Stimulated activated naive CD4-positive, alpha-beta T cell (primary cell): ENCODE results near the gene DPF3.

Experiments used
- DNase-seq, 6 experiments: peaks; one replicate each; lab custom pipeline; 2025; lab: John Stamatoyannopoulos, UW

The DPF3 gene

DNA sequence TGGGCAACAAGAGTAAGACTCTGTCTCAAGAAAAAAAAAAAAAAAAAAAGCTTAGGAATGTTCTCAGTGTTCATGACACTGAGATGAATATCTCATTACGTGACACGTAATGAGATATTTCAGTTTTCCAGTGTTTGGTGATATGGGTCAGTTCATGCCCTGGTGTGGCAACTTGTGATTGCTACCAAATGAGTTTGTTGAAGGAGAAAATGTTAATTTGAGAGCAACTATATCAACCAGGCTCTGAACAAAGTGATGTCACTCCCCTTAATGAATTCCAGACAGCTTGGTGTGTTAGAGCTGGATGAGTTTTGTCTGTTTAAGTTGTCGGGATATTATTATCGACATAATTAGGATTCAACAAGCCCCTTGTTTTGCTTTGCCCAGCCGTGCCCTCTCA, 211.7 kb downstream of the DPF3 start:
- DNase-seq, result no peak

DNA sequence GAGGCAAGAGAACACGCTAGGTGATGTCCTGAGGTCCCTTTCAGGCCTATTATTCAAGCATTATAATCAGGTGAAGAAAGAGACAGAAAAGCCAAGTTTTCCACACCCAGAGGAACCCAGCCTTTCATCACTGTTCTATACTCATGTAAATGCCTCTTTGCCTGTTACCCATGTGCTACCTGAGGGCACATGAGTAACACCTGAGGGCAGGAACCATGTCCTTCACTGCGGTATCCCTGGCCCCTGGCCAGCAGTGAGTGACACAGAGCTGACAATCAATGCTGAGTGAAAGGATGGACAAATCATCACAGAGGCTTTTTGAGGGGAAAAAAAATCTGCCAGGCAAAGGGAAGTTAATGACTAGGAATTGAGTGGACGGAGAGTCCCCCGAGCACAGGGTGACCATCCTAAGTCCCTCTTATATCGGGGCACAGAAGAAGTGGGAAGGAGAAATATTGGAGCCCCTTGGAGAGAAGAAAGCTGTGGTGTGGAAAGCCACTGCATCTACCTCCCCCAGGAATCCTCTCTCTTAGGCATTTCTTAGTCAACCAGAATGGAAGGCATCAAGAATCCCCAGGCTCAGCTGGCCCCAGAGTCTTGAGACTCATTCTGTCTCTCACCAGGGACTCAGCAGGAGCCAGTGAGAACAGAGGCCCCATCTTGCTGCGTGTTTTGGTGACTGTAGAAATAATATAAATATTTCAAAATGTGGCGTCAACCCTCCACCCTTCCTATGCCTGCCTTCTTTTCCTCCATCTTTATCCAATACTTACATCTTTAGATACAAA, 212.9 kb downstream of the DPF3 start:
- no peak for DNase-seq

DNA sequence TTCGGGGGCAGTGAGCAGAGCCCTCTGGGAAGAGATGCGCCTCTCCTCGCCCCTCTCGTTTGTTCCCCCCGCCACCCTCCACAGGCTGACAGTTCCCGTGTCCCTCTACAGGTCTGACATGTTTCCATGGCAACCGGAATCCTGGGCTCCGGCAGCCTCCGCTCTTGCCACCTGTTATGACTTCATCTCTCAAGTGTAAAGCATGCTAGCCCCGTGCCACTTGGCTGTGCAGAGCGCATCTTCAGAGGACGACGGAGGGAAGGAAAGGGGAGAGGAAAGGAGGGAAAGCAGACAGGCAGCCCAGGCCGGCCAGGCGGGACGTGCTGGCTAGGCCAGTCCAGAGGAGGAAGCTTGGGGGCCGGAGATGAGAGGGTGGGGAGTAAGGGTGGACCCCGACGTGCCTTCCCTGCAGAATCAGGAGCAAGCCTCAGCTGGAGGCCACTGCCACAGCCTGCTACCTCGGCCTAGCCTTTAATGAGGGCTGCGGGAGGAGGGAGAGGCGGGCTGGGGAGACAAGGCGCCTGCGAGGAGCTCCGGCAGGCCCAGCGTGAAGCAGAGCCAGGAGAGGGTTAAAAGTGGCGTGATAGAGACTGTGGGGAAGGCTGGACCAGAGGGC, 214.3 kb downstream of the DPF3 start:
- no peak for DNase-seq

DNA sequence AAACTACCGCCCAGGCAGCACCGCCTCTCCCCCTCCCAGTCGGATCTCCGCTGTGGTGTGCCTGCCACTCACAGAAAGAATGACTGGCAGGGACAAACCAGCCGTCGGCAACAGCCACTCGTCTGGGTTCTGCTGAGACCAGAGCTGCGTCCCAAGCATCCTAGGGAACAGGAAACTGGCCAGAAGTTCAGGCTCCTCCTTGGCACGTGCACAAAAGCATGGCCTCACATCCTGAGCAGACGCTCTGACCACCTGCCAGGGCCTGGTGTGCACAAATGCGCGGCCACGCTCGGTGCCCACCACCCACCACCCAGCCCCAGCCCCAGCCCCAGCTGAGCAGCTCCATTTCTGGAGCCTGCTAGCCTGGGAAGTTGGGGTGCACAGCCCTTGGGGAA, 214.8 kb downstream of the DPF3 start:
- no peak for DNase-seq

DNA sequence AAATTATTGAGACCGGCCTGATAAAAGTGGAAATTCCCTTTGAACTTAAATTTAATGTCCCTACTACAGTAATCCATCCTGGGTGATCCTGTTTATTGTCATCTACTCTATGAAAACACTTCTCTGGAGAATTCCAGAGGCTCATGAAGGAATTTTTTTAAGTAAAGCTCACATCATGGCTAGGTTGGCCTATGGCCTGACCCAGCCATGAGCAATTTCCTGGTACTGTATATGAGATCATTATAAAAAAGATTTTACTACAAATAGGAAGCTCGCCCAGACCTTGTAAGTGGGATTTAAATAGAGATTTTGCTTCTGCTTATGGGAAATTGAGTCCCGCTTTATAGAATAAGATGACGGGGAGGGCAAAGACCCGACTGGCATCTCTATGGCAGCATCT, 215.5 kb downstream of the DPF3 start:
- DNase-seq, result no peak

DNA sequence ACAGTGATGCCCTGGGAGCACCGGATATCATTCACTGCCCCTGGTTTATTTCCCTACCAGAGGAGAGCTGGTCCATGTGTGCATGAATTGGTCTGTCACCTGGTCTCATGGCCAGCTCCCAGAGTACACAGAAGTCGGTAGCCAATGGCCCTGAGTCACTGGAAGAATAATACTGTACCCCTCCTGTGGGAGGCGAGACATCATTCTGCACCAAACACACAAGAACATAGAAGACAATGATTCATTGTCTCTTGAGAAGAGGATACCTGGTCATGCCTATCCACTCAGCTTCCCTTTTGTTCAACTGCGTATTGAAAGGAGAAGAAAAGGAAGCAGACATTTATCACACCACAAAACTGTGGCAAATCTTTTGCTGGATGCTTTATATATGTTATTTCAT, 216.2 kb downstream of the DPF3 start:
- DNase-seq, result no peak

DNA sequence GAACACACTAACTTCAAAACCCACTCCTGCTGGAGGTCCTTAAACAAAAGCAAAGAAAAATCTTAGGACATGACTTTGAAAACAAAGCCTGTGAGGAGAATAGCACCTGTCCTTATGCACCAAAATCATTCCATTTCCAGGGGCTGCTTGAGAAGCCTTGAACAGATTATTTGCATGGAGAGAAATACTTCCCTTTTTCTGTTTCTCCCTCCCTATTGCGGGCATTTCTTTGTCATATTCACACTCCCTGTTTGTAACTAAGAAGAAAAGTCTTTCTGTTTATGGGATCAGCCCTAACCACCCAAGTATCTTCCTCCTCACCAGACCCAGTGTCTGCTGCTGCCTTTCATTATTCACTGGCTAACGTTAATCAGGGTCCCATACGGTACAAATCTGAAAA, 218.8 kb downstream of the DPF3 start:
- no peak for DNase-seq

DNA sequence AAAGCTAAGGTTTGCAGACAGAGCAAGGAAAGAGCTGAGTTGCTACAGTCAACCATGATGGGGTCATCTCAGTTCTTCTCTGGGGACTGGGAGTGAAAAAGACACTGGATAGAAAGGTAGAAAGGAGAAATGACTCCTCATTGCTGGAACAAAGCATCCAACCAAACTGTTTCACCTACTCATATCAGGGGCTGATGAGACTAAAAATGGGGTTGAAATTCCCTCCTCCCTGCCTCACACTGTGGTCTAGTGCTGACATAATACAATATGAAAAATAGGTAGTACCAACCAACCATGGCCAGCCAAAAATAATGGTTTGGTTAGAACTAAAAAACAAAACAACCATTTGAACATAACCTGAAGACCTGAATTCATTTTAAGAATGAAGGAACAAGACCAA, 220.7 kb downstream of the DPF3 start:
- DNase-seq, result no peak

DNA sequence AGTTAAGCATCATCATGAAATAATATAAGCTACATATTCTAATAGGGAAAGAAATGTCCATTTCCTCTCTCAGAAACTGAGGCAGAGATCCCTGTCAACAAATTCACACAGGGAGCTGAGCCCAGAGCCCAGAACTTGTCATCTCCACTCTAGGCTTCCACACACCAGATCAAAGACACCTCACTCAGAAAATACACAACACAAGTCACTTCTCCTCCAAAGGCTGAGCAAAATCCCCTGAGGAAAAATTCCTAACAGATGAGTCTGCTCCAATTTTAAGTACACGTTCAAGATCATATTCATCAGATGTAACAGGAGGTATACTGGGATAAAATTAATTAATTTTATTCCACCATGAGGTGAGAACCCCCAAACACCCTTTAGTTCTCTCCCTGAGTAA, 227.3 kb downstream of the DPF3 start:
- DNase-seq, result no peak

DNA sequence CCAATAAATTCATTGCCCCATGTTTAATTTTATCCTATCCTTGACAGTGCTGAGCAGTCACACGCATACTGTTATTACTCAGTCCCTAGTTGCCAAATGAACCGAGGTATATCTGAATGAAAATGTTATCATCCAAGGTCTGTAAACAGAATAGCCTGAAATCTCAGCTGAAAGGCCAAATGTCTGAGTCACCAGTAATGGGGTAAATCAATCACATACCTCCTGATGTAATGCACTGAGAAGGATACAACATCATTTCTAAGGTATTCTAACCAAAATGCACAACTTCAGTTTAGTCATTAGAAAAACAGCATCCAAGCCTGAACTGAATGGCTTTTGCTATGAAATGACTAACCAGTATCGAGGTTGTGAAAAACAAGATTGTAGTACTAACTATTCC, 228.6 kb downstream of the DPF3 start:
- DNase-seq, result no peak

DNA sequence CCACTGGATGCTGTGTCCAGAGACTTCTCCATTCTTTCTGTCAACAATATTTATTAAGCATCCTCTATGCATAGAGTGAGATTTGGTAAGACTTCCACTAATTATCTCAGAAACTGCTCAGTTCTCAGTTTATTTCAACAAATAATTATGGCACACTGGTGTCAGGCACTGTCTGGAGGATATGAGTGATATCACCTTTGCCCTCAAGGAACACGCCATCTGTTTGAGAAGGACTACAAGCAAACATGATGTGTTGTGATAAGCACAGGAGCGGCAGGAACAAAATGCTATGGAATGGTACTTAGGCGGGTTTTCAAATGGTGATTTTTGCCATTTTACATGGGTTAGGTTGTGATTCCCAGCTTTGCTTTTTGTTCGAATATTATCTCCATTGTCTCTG, 229.2 kb downstream of the DPF3 start:
- no peak for DNase-seq

DNA sequence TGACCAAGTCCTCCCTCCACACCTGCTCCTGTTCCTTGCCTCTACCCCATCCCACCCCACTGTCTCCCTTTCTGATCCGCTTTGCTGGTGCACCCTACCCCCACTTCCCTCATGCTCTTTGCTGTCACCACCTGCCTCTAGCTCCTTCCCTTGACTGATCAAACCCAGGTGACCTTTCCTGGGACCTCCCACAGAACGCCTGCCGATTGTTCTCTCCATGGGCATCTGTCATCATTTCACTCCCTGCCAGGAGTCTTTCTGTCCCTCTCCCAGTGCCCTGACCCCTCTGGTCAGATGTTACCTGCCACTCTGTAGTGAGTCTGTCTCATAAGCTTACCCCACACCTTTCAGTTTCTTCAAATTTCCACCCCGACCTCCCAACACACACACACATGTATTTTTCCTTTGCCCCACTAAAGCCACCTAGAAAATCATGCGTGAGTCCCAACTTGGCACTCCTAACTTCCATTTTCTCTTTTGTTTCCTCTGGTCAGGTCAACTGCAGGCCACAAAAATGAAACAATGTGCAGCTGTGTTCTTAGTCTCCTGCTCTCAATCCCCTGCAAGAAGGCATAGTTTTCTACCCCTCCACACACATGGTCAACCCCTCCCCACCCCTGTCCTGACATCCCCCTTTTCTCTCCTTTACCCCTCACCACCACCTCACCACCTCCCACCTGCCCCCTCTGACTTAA, 229.8 kb downstream of the DPF3 start:
- no peak for DNase-seq

DNA sequence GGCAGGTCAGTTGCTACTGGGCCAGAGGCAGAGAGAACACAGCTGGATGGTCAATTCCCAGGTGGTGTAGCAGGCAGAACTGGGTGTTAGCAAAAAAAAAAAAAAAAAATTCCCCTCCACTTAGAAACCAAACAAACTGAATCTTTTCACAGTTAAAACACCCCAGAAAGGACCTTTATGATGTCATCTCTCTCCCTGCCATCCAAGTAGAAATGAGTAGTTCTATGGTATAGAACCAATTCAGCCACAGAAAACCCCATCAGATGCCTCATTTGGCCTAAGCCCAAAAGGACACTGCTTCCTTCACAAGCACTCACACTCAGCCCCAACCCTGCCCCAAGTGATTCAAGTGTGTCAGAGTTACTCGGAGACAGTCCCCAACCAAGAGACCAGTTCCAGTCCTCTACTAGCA, 230.8 kb downstream of the DPF3 start:
- no peak for DNase-seq

DNA sequence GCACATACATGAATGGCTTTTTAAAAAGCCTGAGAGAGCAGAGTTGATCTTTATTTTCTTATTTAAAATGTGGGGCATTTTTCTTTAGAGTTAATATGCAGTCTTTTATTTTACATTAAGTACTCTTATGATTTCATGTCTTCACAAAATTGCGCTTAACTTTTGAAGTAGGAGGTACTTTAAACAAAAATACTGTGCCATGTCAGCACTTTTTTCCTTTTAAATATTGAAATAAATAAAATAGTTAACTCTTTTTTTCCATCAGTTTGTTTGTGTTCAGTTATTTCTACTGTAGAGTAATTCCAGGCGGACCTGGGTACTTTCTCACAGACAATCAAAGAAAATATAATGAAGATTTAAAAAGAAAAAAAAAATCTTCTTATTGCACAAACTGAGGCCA, 231.7 kb downstream of the DPF3 start:
- DNase-seq, result no peak

DNA sequence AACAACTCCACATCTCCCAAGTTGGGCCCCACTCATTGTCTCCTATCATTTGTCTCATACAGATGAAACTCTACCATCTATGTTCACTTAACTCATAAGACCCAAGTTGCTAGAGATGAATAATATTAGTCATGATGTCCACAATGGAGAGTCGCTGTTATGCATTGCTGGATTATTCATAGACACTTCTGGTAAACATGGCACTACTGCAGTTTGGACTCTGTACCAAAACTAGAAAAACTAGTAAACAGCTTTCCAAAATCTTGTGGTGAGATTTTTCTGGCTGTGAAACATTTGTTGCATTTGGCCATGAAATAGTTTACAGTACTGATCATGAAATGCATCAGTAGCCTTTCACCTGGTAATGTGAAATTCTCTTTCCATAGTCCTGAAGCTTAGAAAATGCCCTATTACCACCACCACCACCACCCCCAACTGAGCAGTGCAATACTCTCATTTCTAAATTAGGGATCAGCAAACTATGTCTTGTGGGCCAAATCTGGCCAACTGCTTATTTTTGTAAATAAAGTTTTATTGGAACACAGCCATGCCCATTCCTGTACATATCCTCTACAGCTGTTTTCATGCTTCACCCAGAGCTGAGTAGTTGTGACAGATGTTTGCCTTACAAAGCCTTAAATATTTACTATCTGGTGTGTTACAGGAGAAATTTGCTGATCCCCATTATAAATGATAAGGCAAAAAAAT, 236.5 kb downstream of the DPF3 start:
- DNase-seq, result no peak

DNA sequence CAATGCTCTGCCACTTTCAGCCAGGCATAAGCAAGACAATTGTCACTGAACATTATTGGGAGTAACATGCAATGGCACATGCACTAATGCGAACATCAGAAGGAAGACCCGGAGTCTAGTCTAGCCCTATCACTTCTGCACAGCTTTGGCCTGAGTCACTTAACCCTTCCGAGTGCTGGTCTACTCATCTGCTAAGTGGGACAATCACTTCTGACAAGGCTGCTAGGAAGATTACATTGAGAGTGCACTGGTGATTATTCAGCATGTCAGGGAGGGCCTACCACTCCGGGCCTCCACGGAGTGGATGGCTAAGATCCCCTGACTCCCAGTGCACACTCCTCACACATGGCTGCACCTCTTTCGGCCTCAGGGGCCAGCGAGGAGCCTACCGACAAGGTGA, 240.9 kb downstream of the DPF3 start:
- DNase-seq, result no peak

DNA sequence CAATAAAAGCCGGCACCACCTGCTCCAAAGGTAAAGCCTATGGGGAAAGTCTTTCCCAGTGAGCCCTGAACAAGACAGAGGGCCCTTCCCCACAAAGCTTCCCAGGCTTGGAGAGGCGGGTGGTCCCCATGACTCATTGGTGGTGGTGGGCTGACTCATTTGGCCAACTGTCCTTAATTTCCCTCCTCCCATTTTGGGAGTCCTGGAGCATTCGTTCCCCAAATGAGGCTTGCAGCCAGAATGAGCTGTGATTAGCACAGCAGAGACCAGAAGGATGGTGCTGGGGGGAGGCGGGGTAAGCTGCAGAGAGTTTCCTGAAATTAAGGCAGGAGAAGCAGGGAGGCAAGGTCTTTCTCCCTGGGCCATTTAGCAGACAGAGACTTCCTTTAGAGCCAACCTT, 241.7 kb downstream of the DPF3 start:
- no peak for DNase-seq

DNA sequence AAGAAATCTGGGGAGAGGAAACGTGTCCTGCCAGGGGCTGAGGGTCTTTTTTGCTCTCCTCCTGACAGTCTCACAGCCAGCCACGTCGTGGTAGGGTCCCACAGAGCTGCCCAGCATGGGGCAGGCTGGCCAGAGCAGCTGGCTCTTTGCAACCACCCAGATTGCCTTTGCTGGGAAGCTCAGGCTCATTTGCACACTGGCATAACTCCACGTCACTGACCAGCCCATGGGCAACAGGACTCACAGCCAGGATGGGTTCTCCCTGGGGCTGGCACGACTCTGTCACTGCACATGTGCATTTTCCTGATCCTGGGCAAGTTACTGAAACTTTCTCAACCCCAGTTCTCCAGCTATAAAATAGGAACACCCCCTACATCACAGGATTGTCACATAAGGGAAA, 242.2 kb downstream of the DPF3 start:
- DNase-seq, result no peak

DNA sequence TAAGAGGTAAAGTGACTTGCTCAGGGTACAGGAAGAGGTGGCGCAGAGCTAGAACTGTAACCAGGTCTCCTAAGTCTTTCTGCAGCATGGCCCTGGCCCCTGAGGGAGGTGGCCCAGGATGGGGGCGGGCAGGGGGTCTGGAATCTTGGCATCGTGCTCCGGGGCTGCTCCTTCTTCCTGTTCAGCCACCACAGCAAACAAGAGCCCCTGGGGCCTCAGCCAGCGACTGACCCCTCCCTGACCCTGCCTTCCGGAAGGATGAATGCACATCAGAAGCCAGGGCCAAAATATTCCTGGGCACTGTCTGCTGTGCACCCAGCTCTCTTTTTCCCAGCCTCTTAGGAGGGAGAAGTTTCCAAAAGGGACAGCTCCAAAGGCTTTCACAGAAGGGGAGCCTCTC, 242.8 kb downstream of the DPF3 start:
- DNase-seq, result no peak

DNA sequence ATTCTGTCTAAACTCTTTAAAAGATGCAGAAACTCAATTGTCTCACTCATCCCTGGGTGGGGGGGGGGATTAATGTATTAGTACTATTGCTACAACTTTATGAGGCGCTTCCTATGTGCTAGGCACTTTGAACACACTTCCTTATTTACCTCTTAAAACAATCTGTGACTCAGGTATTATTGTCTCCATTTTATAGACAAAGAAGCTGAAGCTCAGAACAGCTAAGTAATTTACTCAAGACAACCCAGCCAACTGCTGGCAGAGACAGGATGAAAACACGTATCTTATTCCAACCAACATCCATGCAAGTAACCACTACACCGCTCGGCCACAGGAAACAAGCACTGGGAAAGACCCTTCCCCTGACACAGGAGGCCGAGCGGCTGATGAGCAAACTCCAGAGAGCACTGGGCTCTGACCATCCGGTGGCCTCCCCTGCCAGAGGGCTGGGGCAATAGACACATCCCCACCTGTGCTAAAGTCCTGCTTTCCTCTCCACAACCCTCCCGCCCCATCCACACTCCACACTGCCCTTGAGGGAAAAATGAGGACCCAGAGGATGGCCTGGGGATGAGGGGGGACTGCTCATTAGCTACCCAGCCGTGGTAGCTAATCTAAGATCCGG, 244.2 kb downstream of the DPF3 start:
- no peak for DNase-seq

DNA sequence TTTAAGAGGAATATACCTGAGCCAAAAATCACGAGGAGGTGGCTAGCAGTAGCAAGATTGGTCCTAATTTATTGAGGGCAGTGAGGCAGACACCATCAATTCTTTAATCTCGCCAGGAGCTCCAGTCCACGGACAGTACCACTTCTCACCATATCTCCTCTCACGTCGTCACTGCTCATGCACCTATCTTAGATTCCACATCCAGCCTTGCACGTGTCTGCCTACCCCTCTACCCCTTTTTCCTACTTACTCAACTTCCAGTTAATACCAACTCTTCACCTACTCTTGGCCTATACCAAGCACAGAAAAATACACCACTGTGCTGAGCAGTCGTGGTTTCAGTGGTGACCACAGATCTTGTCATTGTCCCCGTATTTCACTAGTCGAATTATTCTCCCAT, 246.1 kb downstream of the DPF3 start:
- no peak for DNase-seq

DNA sequence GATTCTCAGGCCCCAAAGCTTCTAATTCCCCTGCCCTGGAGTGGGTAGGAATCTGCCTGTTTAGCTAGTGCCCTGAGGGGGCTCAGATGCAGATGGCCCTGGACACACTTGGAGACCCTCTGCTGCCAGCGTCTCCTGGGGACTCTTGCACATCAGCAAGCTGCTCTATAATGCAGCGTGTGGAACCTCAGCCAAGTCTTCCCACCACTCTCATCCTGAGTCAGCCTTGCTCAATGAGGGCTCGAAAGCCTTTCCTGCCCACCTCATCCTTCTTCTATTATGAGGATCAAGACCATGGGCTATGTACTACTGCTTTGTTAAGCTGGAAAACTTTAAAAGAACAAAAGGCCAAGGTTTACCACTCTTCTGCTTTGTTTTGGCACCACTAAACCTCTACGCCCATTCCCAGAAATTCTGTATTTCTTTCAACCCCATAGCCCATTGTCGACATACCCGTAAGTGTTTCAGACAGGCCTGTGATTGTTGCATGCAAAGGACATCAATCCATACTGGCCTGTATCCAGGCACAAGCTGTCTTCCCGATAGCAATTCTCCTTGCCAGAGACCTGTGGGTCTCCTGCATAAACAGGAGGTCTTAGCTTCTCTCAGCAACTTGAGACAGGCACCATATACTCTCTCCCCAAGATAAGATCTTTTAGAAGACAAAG, 246.9 kb downstream of the DPF3 start:
- no peak for DNase-seq
